IPS DF 6.9 (cell line): Measurements from ENCODE around the gene ZNF829.

ENCODE experiments used
- DNase-seq: peaks from one replicate; pipeline ENCODE4 v3.0.0-alpha.2; 2013; ENCODE audit warnings: low read depth, low spot score
- H3K27ac ChIP-seq: one replicate; pipeline ENCODE4 v1.5.1; 2013; ENCODE audit warnings: low read length, control low read depth
- H3K27me3 ChIP-seq: 2 replicates; pipeline ENCODE4 v1.6.1; 2013; ENCODE audit warnings: mild to moderate bottlenecking, low read length; ENCODE audit not compliant: control insufficient read depth, insufficient read depth
- H3K36me3 ChIP-seq: 2 replicates; pipeline ENCODE4 v1.6.1; 2013; ENCODE audit warnings: low read length; ENCODE audit not compliant: control insufficient read depth, insufficient read depth
- H3K4me1 ChIP-seq: 2 replicates; pipeline ENCODE4 v1.6.1; 2013; ENCODE audit warnings: low read length; ENCODE audit not compliant: control insufficient read depth, insufficient read depth
- H3K4me3 ChIP-seq: 2 replicates; pipeline ENCODE4 v1.5.1; 2013; ENCODE audit warnings: mild to moderate bottlenecking, low read length
- H3K9me3 ChIP-seq: 2 replicates; pipeline ENCODE4 v1.6.1; 2013; ENCODE audit warnings: low read length, inconsistent platforms; ENCODE audit not compliant: control insufficient read depth, insufficient read depth
- WGBS: extraction: QIAGEN DNeasy Blood & Tissue Kit; methylation state at CpG from one replicate; pipeline ENCODE4 v1.1.7; 2013; ENCODE audit warnings: mixed read lengths, missing lambda C conversion rate; ENCODE audit not compliant: insufficient read length, insufficient coverage; 5-methylcytosine and 5-hydroxymethylcytosine counted together

ZNF829 gene

DNA sequence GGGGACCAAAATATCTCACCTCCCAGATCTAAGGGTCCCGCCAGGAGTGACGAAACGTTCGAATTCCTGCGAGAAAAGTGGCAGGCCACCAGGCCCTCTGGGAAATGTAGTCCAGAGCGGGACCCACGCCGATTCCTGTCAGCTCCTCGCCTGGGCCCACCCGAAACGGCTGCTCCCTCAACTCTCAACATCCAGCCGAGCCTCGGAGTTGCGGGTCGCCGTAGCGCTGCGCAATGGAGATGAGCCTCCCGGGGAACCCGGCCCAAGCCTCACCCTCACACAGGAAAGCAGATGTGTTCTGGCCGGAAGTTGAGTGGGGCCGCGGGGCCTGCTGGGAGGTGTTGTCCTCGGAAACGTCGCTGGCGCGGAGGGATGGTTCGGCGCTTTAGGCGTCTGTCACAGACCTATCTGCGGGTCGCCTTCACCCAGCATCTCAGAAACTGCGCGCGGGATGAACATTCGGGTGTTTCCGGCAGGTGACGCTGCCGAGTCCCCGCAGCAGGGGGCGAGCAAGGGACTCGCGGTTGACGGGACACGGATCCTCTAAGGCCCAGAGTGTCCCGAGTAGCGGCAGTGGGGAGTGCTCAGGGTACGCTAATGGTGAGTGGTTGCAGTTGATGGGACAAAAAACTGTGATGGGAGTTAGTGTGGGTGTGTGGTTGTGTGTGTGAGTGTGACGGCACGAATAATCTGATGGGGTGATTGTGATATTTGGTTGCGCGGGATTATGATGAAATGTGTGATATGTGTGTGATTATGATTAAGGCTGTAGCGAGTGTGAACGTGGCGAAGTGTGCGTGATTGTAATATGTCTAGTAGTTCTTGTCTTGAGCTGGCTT, at the start of gene ZNF829, which contains the start of gene ZNF568:
ZNF829 (minus strand) TSS at position 300 of the 839 bp plus-strand sequence. CDS start 1,124 bp downstream, outside the sequence.
ZNF568 (plus strand) TSS at position 341 of the 839 bp plus-strand sequence. CDS start 6,439 bp downstream, outside the sequence.
- 100% methylated on average over 8 of the region's 57 CpGs for WGBS
- Histone ChIP-seq H3K27me3 (no peaks in the 10 kb centered on the region), H3K4me3 (peak within 1 kb of the TSS; percentile 78), H3K36me3 (no peaks in the 10 kb centered on the region), H3K4me1 (no peaks in the 10 kb centered on the region), H3K9me3 (no peaks in the 10 kb centered on the region), H3K27ac (no peak within 1 kb of the TSS)
- DNase-seq: peak; percentile 61

GRCh38 chr19:36963280-36963679, 47.2 kb upstream of the ZNF829 start:
- Histone ChIP-seq H3K4me1 (no peaks in the 10 kb centered on the region), H3K27ac (no peak overlapping the region), H3K4me3 (no peak overlapping the region), H3K36me3 (no peaks in the 10 kb centered on the region), H3K27me3 (no peaks in the 10 kb centered on the region), H3K9me3 (no peaks in the 10 kb centered on the region)
- no peak for DNase-seq
- WGBS: no CpG with 5 or more reads among the region's 2 CpGs

GRCh38 chr19:36962346-36962745, 46.3 kb upstream of the ZNF829 start:
- no peaks in the 10 kb centered on the region for H3K4me1 ChIP-seq
- H3K36me3 ChIP-seq: no peaks in the 10 kb centered on the region
- DNase-seq: no peak
- no peak overlapping the region for H3K4me3 ChIP-seq
- H3K9me3 ChIP-seq: no peaks in the 10 kb centered on the region
- no CpG with 5 or more reads among the region's 6 CpGs for WGBS
- no peaks in the 10 kb centered on the region for H3K27me3 ChIP-seq
- H3K27ac ChIP-seq: no peak overlapping the region

GRCh38 chr19:36950335-36951119, 34.4 kb upstream of the ZNF829 start:
- Histone ChIP-seq H3K9me3 (no peaks in the 10 kb centered on the region; the same call in 1 of the 2 replicates), H3K36me3 (no peaks in the 10 kb centered on the region; the same call in 1 of the 2 replicates), H3K4me1 (no peaks in the 10 kb centered on the region), H3K27me3 (no peaks in the 10 kb centered on the region), H3K27ac (no peak overlapping the region), H3K4me3 (no peak overlapping the region)
- no CpG with 5 or more reads among the region's 5 CpGs for WGBS
- DNase-seq: no peak

DNA sequence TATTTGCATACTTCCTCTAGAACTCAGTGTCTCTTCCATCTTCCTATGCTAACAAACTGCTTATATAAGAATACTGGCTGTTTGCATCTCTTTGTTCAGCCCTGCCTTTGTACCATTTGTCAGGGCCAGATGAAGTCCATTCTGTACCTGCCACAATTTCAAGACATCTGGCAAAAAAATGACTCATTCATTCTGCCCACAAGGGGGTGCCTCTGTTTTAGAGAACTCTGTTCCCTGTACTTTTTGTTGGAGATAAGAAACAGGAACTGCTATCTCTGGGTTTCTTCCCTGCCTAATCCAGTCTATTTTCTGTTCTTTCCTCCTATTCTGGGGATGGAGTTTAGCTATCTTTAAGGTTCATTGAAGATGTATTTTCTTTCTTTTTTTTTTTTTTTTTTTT, 23.1 kb upstream of the ZNF829 start:
- H3K36me3 ChIP-seq: no peaks in the 10 kb centered on the region

DNA sequence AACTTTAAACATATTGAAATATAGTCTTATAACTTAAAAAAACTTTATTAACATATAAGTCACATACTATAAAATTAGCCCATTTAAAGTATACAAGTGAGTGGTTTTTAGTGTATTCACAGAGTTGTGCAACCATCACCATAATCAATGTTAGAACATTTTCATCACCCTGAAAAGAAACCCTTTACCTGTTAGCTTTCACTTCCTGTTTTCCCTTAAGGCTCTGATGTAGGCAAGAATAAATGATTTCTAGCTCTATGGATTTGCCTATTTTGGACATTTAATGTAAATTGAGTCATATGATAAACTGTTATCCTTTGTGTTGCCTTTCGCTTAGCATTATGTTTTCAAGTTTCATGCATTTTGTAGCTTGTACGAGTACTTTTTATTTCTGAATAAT, 15.6 kb upstream of the ZNF829 start:
- no peaks in the 10 kb centered on the region for H3K4me1 ChIP-seq
- H3K27me3 ChIP-seq: no peaks in the 10 kb centered on the region; the same call in 1 of the 2 replicates
- DNase-seq: no peak
- no peak overlapping the region for H3K27ac ChIP-seq
- no peak overlapping the region for H3K4me3 ChIP-seq
- no peaks in the 10 kb centered on the region for H3K36me3 ChIP-seq
- no peaks in the 10 kb centered on the region for H3K9me3 ChIP-seq
- whole genome bisulfite sequencing: no CpG with 5 or more reads among the region's 2 CpGs

More for the DNA sequence above, 23.1 kb upstream of the ZNF829 start:
- H3K4me3 ChIP-seq: no peak overlapping the region
- DNase-seq: no peak
- no peaks in the 10 kb centered on the region for H3K27me3 ChIP-seq
- no peak overlapping the region for H3K27ac ChIP-seq
- no peaks in the 10 kb centered on the region for H3K4me1 ChIP-seq
- H3K9me3 ChIP-seq: no peaks in the 10 kb centered on the region

DNA sequence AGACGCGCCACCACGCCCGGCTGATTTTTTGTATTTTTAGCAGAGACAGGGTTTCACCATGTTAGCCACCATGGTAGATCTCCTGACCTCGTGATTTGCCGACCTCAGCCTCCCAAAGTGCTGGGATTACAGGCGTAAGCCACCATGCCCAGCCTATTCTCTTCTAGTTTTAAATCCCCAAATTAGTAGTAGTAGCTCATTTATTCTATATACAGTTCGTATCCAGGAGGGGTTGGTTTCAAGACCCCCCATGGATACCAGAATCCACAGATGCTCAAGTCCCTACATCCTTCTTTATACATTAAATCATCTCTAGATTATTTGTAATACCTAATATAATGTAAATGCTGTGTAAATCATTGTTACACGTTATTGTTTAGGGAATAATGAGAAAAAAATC, 2.0 kb upstream of the ZNF829 start:
- no peak overlapping the region for H3K27ac ChIP-seq
- no peaks in the 10 kb centered on the region for H3K36me3 ChIP-seq
- no peak overlapping the region for H3K4me3 ChIP-seq
- H3K27me3 ChIP-seq: no peaks in the 10 kb centered on the region
- no peak for DNase-seq
- no peaks in the 10 kb centered on the region for H3K9me3 ChIP-seq
- WGBS: no CpG with 5 or more reads among the region's 9 CpGs
- no peaks in the 10 kb centered on the region for H3K4me1 ChIP-seq

DNA sequence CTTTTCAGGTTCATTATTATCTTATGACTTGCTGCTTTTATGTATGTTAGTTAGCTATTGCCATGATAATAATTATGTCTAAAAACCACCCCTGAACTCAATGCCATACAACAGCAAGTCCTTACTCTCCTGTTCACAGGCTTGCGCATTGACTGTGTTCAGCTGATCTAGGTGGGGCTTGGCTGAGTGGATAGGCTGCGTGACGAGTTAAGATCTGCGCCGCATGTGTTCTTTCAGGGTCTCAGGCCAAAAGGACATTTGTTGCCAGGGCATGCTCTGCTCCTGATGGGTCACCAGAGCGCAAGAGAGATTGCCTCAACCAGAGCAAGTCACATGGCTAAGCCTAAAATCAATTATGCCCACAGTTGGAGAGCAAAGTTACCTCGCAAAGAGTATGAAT, 900 bp upstream of the ZNF829 start:
- no peak for DNase-seq
- H3K9me3 ChIP-seq: no peaks in the 10 kb centered on the region
- no peaks in the 10 kb centered on the region for H3K4me1 ChIP-seq
- no CpG with 5 or more reads among the region's 7 CpGs for WGBS
- no peaks in the 10 kb centered on the region for H3K36me3 ChIP-seq
- no peaks in the 10 kb centered on the region for H3K27me3 ChIP-seq
- H3K4me3 ChIP-seq: peak overlapping the region; percentile 78; the same call in 1 of the 2 replicates
- H3K27ac ChIP-seq: no peak overlapping the region

DNA sequence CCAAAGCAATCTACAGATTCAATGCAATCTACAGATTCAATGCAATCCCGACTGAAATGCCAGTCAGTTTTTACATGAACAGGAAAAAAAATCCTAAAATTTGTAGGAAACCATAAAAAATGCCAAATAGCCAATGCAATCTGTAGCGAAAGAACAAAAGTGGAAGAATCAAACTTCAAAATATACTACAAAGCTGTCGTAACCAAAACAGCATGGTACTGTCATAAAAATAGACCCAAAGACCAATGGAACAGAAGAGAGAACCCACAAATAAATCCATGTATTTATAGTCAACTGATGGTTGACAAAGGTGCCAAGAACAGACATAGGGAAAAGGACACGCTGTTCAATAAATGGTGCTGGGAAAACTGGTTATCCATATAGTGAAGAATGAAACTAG, 17.7 kb downstream of the ZNF829 start:
- Histone ChIP-seq H3K27me3 (no peaks in the 10 kb centered on the region), H3K4me3 (no peak overlapping the region), H3K36me3 (peaks cover 5% of the 10 kb centered on the region; the same call in 1 of the 2 replicates), H3K27ac (no peak overlapping the region), H3K4me1 (no peaks in the 10 kb centered on the region), H3K9me3 (peaks cover 4% of the 10 kb centered on the region)
- WGBS: no CpG with 5 or more reads among the region's 4 CpGs
- DNase-seq: no peak

- WGBS: no CpG with 5 or more reads among the region's 2 CpGs
- no peaks in the 10 kb centered on the region for H3K27me3 ChIP-seq
- H3K36me3 ChIP-seq: peaks cover 18% of the 10 kb centered on the region; the same call in 1 of the 2 replicates
- peaks cover 18% of the 10 kb centered on the region for H3K9me3 ChIP-seq
- no peaks in the 10 kb centered on the region for H3K4me1 ChIP-seq
- no peak for DNase-seq
- H3K27ac ChIP-seq: no peak overlapping the region
- no peak overlapping the region for H3K4me3 ChIP-seq
Measured at GRCh38 chr19:36894849-36895383, 21.2 kb downstream of the ZNF829 start.
